GM12874 (cell line): ENCODE results near the gene CNTN2.

ENCODE experiments used
- TF ChIP-seq, protein P1 (sequence below): IDR thresholded peaks from 2 replicates; pipeline ENCODE4 v1.5.1; 2011; ENCODE audit warnings: low read depth, mild to moderate bottlenecking, control low read depth, low read length, moderate library complexity; ENCODE audit not compliant: insufficient read depth

The CNTN2 gene

DNA sequence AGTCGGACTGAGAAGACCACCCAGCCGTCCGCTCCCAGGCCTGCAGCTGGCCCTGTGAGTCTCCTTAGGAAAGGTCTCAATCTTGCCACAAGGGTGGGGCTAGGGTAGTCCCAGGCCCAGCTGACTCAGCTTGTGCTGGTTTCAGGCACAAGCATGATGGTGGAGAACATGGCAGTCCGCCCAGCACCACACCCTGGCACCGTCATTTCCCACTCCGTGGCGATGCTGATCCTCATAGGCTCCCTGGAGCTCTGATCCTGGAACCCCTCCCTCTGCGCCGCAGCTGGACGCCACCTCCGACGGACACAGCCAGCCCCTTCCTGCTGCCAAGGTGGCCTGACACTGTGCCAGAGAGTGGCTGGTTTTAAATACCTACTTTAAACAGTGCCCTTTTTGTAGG, 30.5 kb downstream of the CNTN2 start:
- TF ChIP-seq, protein P1, sequence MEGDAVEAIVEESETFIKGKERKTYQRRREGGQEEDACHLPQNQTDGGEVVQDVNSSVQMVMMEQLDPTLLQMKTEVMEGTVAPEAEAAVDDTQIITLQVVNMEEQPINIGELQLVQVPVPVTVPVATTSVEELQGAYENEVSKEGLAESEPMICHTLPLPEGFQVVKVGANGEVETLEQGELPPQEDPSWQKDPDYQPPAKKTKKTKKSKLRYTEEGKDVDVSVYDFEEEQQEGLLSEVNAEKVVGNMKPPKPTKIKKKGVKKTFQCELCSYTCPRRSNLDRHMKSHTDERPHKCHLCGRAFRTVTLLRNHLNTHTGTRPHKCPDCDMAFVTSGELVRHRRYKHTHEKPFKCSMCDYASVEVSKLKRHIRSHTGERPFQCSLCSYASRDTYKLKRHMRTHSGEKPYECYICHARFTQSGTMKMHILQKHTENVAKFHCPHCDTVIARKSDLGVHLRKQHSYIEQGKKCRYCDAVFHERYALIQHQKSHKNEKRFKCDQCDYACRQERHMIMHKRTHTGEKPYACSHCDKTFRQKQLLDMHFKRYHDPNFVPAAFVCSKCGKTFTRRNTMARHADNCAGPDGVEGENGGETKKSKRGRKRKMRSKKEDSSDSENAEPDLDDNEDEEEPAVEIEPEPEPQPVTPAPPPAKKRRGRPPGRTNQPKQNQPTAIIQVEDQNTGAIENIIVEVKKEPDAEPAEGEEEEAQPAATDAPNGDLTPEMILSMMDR = no peak

DNA sequence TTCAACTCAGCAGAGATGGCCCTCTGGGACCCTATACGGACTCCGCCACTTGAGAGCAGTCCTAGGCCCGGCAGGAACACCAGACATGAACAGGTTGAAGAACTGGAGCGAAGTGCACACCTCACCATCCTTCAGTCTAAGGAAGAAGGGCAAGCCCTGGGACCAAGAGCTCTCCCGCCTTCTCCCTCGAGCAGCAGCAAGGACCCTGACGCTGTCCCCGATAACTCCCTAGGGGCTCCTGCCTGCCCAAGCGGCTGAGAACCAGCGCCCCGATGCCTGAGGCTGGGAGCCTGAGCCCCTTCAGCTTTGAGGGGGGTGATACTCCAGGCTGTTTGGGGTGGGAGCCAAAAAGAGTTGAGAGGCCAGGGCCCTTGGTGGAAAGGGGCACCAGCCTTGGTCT, 31.1 kb downstream of the CNTN2 start:
- TF ChIP-seq, protein P1 = no peak

DNA sequence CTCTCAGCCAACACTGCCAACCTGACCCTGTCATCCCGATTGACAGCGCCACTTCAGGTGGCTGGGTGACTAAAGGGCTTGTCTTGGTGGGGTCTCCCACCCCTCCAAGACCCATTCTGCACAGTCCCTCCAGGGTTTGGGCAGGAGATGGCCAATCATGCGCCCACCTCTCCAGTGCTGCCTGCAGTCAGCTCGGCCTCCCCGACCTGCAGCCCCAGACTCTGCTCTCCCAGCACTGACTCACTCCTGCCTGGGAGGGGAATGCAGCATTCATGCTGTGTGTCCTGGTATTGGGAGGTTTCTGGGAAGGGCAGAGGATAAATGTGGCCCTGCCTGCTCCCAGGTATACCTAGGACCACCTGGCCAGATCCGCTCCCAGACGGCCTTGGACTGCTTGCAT, 31.5 kb downstream of the CNTN2 start:
- TF ChIP-seq, protein P1 = no peak

DNA sequence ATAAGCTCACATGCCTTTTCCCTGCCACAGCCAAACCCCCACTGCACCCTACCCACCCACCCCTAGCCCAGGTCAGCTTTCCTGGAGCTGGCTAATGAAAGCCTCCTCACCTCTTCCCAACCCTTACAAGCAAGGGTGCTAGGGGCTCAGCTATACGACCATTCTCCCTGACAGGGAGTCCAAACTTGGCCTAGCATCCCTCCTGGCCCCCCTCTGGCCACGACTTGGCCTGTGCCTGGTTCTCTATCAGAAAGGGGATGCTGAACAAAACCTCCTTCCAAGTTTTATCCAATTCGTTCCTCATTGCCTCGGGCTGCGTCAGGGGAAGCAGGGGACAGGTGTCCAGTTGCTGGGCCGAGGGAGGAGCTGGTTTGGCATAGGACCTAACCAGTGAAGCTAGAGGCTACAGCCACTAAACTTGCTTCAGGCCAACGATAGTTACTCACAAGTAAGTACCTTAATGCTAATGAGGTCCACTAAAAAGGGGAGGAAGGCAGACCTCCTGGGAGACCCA, 32.7 kb downstream of the CNTN2 start:
- TF ChIP-seq, protein P1 = no peak

DNA sequence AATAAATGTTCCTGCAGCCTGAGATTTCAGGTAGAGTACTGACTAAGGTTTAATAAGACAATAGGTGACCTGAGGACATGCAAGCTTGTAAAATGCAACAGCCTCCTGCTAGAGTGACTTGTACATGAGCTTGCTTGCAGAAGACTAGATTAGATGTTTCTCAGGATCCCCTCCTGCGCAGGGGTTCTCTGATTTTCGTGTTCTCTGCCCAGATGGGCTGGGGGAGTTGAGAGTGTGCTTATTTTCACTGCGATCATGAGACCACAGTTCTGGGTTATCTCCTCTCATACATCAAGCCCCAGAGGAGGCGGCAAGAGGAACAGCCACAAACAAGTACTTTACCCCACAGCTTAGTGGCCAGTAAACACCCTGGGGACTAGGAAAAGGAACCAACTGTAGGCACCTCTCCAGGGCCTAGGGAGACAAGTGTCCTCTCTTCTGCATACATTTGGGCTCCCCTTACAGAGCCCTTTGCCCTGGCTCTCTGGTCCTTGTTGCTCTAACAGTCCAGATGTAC, 33.3 kb downstream of the CNTN2 start:
- TF ChIP-seq, protein P1 = no peak

DNA sequence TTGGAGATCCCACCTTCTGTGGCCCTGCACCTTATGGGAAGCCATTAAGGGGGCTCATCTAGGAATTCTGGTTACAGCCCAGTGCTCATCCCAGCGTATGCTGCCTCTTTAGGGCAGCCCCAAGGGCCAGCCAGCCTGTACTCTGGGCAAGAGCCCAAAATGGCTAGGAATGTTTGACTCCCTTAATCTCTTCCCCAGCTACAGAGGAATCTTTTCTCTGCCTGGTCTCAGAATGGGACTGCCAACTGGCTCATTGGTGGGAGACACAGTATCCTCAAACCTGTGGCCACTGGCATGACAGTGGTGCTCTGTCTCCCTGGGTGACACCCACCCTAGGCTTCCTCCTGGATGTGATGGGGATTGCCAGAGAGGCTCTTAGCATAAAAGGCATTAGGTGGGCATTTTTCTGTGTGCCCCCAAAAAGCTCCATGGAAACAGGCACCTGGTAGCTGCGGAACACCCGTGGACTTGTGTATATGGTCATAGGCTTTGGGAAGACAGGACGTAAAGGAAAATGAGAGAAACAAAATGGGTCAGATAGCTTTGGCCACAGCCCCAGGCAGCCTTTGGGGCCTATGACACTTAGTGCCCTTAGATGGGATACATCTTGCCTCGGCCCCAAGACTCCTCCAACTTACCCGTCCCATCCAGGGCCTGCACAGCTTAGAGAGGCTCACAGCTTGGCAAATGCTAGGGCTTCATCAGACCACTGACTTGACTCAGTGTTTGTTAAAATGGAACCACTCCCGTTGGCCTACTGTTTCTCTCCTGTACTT, 34.3 kb downstream of the CNTN2 start:
- TF ChIP-seq, protein P1 = no peak

DNA sequence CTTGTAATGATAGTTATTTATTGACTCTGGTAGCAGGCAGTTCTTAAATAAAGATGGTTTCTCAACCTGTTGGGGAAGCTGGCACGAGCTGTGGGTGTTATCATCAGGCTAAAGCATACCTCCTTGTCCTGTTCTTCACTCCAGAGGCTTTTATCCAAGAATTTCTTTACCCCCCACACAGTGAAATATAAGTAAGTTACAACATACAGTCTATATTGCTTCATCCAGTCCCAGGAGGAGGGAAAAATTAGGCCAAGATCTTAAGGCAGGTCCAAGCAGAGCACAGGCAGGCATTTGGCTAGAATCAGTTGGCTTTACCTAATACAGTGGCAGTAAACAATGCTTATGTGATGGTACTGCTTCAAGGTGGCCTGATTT, 34.9 kb downstream of the CNTN2 start:
- TF ChIP-seq, protein P1 = no peak
